HepG2 (cell line): ENCODE measurements around the gene HOXC12. TPM values are rescaled to one million over a fixed set of nuclear protein-coding genes. Genes with fewer than 3 reads are reported as not detected.

ENCODE experiments used
- ELF4 ChIP-seq: sonication (generic); formaldehyde crosslinking; IDR thresholded peaks from 2 replicates; pipeline ENCODE4 v1.5.0; 2020; ENCODE audit warnings: missing genetic modification reagents, mild to moderate bottlenecking, moderate library complexity, borderline replicate concordance
- FOXM1 ChIP-seq: sonication (generic); formaldehyde crosslinking; IDR thresholded peaks from 2 replicates; pipeline ENCODE4 v1.5.0; 2020; ENCODE audit warnings: missing genetic modification reagents
- HIVEP1 ChIP-seq: sonication (generic); formaldehyde crosslinking; IDR thresholded peaks from 2 replicates; pipeline ENCODE4 v1.4.0; 2020; ENCODE audit warnings: mild to moderate bottlenecking, missing genetic modification reagents
- JDP2 ChIP-seq: sonication (generic); formaldehyde crosslinking; IDR thresholded peaks from 2 replicates; pipeline ENCODE4 v1.8.1; 2022; ENCODE audit warnings: missing genetic modification reagents, borderline replicate concordance
- MAFF ChIP-seq: IDR thresholded peaks from 2 replicates; pipeline ENCODE4 v1.6.1; 2011; ENCODE audit warnings: low read depth, low read length, improper control_type of control experiment
- PITX1 ChIP-seq: sonication (generic); formaldehyde crosslinking; IDR thresholded peaks from 2 replicates; pipeline ENCODE4 v1.5.1; 2020; ENCODE audit warnings: mild to moderate bottlenecking, missing genetic modification reagents
- POLR2AphosphoS5 ChIP-seq: IDR thresholded peaks from 2 replicates; pipeline ENCODE4 v1.6.1; 2012; ENCODE audit warnings: low read depth, low read length
- PPARG ChIP-seq: conservative IDR thresholded peaks from 2 replicates; pipeline ENCODE4 v1.6.1; 2016; ENCODE audit warnings: missing biosample characterization, missing genetic modification reagents
- RCOR2 ChIP-seq: IDR thresholded peaks from 2 replicates; pipeline ENCODE4 v1.6.1; 2016; ENCODE audit warnings: missing biosample characterization, missing genetic modification reagents
- RNF2 ChIP-seq: fragments of 450-650 bp; conservative IDR thresholded peaks from 2 replicates; pipeline ENCODE4 v1.6.1; 2016; ENCODE audit warnings: low read depth
- TBX2 ChIP-seq: sonication (generic); formaldehyde crosslinking; IDR thresholded peaks from 2 replicates; pipeline ENCODE4 v1.5.0; 2020; ENCODE audit warnings: missing genetic modification reagents, mild to moderate bottlenecking, borderline replicate concordance
- TOE1 ChIP-seq: sonication (generic); formaldehyde crosslinking; IDR thresholded peaks from 2 replicates; pipeline ENCODE4 v1.4.0; 2020; ENCODE audit warnings: mild to moderate bottlenecking, missing genetic modification reagents
- ZNF101 ChIP-seq: sonication (generic); formaldehyde crosslinking; IDR thresholded peaks from 2 replicates; pipeline ENCODE4 v1.4.0; 2020; ENCODE audit warnings: mild to moderate bottlenecking, low read depth, missing genetic modification reagents, borderline replicate concordance
- ZNF253 ChIP-seq: sonication (generic); formaldehyde crosslinking; IDR thresholded peaks from 2 replicates; pipeline ENCODE4 v1.8.0; 2022; ENCODE audit warnings: mild to moderate bottlenecking, missing genetic modification reagents, borderline replicate concordance
- ZNF256 ChIP-seq: sonication (generic); formaldehyde crosslinking; conservative IDR thresholded peaks from 2 replicates; pipeline ENCODE4 v1.4.0; 2020; ENCODE audit warnings: missing genetic modification reagents
- ZNF484 ChIP-seq: sonication (generic); formaldehyde crosslinking; IDR thresholded peaks from 2 replicates; pipeline ENCODE4 v1.5.1; 2020; ENCODE audit warnings: mild to moderate bottlenecking, low read depth, missing genetic modification reagents, borderline replicate concordance
- ZNF598 ChIP-seq: sonication (generic); formaldehyde crosslinking; IDR thresholded peaks from 2 replicates; pipeline ENCODE4 v1.5.1; 2020; ENCODE audit warnings: mild to moderate bottlenecking, missing genetic modification reagents, borderline replicate concordance
- ZNF614 ChIP-seq: IDR thresholded peaks from 2 replicates; pipeline ENCODE4 v1.6.1; 2018; ENCODE audit warnings: missing biosample characterization, missing genetic modification reagents, inconsistent platforms, borderline replicate concordance
- ZNF652 ChIP-seq: IDR thresholded peaks from 2 replicates; pipeline ENCODE4 v1.6.1; 2016; ENCODE audit warnings: low read depth, borderline replicate concordance
- ZNF777 ChIP-seq: sonication (generic); formaldehyde crosslinking; IDR thresholded peaks from 2 replicates; pipeline ENCODE4 v1.4.0; 2020; ENCODE audit warnings: missing genetic modification reagents
- ZNF792 ChIP-seq: IDR thresholded peaks from 2 replicates; pipeline ENCODE4 v1.6.1; 2016
- ZNF841 ChIP-seq: sonication (generic); formaldehyde crosslinking; IDR thresholded peaks from 2 replicates; pipeline ENCODE4 v1.8.1; 2023; ENCODE audit warnings: missing genetic modification reagents, borderline replicate concordance
- polyA plus RNA-seq, 8 experiments: library from polyadenylated mRNA; depleted of rRNA in 3 of 8; stranded (reverse) in 7 of 8; unstranded in 1 of 8; fragments of >200 nt; fragmentation: Illumina TruSeq in 4 of 8; extraction: Trizol in 4 of 8; gene quantifications; 2 replicates each; pipeline versions ENCODE4 v1.2.1 to v1.2.3, GENCODE V29; 2011 to 2016; ENCODE audit warnings: low read depth in 4 of 8, missing spikeins in 1 of 8, mixed read lengths in 1 of 8; ENCODE audit not compliant: insufficient read depth in 1 of 8
- total RNA-seq, 5 experiments: library from RNA; depleted of rRNA; stranded (reverse); fragments of >200 nt; fragmentation: Illumina TruSeq; extraction: Trizol; gene quantifications; 2 replicates each; pipeline ENCODE4 v1.2.3, GENCODE V29; 2016; ENCODE audit warnings: low read depth in 1 of 5
- TF ChIP-seq, protein P1 (sequence below): sonication (generic); formaldehyde crosslinking; IDR thresholded peaks from 2 replicates; pipeline ENCODE4 v1.4.0; 2020; ENCODE audit warnings: missing genetic modification reagents
- TF ChIP-seq, protein P2 (sequence below): sonication (generic); formaldehyde crosslinking; IDR thresholded peaks from 2 replicates; pipeline ENCODE4 v1.8.1; 2022; ENCODE audit warnings: low read depth, mild to moderate bottlenecking, missing genetic modification reagents
- TF ChIP-seq, protein P3 (sequence below): sonication (generic); formaldehyde crosslinking; IDR thresholded peaks from 2 replicates; pipeline ENCODE4 v1.4.0; 2020; ENCODE audit warnings: missing genetic modification reagents, borderline replicate concordance
- TF ChIP-seq, protein P4 (sequence below): IDR thresholded peaks from 2 replicates; pipeline ENCODE4 v1.6.1; 2016; ENCODE audit warnings: low read depth

Gene HOXC12
- total and polyA plus RNA-seq, 2 of the 13 experiments (the other 11 are each of a cell fraction or from before 2014, with no cell fraction given): not detected

DNA sequence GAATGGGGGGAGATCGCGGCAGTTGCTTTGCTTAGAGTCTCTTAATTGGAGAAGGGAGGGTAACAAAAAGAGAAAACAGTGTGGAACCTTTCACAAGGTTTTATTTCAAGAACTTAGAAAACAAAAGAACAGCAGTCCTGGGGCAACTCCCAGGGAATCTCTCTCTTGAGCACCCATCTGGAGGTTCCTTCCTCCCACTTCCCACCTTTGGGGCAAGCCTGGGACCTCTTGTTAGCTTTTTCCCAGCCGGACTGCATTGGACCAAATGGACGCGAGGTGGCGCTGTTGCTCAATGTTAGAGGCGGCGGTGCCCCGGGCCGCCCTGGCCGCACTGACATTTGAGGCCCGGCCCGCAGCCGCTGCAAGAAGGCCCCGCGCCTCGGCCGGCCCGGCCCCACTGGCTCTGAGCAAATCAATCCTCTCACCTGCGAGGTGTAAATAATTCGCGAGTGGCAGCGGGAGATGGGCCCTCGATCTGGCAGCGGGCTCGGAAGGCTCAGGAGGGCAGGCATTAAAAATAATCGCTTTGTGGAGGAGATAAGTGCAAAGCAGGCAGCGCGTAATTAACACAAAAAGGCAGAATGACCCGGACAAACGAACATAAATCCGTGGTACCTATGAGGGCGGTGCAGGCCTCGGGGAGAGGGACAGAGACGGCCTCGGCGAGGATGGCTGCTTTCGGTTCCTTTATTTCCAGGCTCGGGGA lies 51.3 kb downstream of the HOXC12 start (continued):
- TF ChIP-seq RNF2 (peak; percentile 97), ZNF792 (CRISPR knock-in tag) (no peak), TOE1 (CRISPR knock-in tag) (no peak), ZNF484 (CRISPR knock-in tag) (no peak), FOXM1 (CRISPR knock-in tag) (no peak), ZNF256 (CRISPR knock-in tag) (no peak), ZNF614 (CRISPR knock-in tag) (no peak), ZNF777 (CRISPR knock-in tag) (no peak), PITX1 (CRISPR knock-in tag) (no peak), JDP2 (CRISPR knock-in tag) (no peak), POLR2AphosphoS5 (no peak), ZNF253 (CRISPR knock-in tag) (no peak), ZNF101 (no peak), ZNF841 (CRISPR knock-in tag) (no peak), ZNF598 (CRISPR knock-in tag) (no peak), TBX2 (CRISPR knock-in tag) (no peak), ELF4 (CRISPR knock-in tag) (no peak), MAFF (no peak), HIVEP1 (CRISPR knock-in tag) (no peak), ZNF652 (CRISPR knock-in tag) (peak; percentile 37; the same call in 1 of the 2 replicates), PPARG (CRISPR knock-in tag) (no peak), RCOR2 (CRISPR knock-in tag) (no peak)
- TF ChIP-seq, protein P1, sequence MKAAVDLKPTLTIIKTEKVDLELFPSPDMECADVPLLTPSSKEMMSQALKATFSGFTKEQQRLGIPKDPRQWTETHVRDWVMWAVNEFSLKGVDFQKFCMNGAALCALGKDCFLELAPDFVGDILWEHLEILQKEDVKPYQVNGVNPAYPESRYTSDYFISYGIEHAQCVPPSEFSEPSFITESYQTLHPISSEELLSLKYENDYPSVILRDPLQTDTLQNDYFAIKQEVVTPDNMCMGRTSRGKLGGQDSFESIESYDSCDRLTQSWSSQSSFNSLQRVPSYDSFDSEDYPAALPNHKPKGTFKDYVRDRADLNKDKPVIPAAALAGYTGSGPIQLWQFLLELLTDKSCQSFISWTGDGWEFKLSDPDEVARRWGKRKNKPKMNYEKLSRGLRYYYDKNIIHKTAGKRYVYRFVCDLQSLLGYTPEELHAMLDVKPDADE (CRISPR knock-in tag): no peak
- TF ChIP-seq, protein P2, sequence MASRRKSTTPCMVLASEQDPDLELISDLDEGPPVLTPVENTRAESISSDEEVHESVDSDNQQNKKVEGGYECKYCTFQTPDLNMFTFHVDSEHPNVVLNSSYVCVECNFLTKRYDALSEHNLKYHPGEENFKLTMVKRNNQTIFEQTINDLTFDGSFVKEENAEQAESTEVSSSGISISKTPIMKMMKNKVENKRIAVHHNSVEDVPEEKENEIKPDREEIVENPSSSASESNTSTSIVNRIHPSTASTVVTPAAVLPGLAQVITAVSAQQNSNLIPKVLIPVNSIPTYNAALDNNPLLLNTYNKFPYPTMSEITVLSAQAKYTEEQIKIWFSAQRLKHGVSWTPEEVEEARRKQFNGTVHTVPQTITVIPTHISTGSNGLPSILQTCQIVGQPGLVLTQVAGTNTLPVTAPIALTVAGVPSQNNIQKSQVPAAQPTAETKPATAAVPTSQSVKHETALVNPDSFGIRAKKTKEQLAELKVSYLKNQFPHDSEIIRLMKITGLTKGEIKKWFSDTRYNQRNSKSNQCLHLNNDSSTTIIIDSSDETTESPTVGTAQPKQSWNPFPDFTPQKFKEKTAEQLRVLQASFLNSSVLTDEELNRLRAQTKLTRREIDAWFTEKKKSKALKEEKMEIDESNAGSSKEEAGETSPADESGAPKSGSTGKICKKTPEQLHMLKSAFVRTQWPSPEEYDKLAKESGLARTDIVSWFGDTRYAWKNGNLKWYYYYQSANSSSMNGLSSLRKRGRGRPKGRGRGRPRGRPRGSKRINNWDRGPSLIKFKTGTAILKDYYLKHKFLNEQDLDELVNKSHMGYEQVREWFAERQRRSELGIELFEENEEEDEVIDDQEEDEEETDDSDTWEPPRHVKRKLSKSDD (CRISPR knock-in tag): no peak
- TF ChIP-seq, protein P3, sequence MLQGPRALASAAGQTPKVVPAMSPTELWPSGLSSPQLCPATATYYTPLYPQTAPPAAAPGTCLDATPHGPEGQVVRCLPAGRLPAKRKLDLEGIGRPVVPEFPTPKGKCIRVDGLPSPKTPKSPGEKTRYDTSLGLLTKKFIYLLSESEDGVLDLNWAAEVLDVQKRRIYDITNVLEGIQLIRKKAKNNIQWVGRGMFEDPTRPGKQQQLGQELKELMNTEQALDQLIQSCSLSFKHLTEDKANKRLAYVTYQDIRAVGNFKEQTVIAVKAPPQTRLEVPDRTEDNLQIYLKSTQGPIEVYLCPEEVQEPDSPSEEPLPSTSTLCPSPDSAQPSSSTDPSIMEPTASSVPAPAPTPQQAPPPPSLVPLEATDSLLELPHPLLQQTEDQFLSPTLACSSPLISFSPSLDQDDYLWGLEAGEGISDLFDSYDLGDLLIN (CRISPR knock-in tag): no peak
- TF ChIP-seq, protein P4, sequence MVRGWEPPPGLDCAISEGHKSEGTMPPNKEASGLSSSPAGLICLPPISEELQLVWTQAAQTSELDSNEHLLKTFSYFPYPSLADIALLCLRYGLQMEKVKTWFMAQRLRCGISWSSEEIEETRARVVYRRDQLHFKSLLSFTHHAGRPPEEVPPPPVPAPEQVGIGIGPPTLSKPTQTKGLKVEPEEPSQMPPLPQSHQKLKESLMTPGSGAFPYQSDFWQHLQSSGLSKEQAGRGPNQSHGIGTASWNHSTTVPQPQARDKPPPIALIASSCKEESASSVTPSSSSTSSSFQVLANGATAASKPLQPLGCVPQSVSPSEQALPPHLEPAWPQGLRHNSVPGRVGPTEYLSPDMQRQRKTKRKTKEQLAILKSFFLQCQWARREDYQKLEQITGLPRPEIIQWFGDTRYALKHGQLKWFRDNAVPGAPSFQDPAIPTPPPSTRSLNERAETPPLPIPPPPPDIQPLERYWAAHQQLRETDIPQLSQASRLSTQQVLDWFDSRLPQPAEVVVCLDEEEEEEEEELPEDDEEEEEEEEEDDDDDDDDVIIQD: no peak
